Measurements from ENCODE around the gene ZNF276.

DNA sequence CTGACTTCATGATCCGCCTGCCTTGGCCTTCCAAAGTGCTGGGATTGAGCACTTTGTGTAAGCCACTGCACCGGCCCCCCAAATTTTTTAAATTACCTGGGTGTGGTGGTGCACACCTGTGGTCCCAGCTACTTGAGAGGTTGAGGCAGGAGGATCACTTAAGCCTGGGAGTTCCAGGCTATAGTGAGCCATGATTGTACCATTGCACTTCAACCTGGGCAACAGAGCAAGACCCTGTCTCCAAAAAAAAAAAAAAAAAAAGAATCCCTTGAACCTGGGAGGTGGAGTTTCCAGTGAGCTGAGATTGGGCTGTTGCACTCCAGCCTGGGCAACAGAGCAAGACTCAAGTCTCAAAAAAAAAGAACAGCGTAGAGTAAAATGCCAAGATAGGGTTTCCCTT is 15.2 kb downstream of the ZNF276 start:
- TF ChIP-seq, protein P1, sequence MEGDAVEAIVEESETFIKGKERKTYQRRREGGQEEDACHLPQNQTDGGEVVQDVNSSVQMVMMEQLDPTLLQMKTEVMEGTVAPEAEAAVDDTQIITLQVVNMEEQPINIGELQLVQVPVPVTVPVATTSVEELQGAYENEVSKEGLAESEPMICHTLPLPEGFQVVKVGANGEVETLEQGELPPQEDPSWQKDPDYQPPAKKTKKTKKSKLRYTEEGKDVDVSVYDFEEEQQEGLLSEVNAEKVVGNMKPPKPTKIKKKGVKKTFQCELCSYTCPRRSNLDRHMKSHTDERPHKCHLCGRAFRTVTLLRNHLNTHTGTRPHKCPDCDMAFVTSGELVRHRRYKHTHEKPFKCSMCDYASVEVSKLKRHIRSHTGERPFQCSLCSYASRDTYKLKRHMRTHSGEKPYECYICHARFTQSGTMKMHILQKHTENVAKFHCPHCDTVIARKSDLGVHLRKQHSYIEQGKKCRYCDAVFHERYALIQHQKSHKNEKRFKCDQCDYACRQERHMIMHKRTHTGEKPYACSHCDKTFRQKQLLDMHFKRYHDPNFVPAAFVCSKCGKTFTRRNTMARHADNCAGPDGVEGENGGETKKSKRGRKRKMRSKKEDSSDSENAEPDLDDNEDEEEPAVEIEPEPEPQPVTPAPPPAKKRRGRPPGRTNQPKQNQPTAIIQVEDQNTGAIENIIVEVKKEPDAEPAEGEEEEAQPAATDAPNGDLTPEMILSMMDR (IDR thresholded peaks at IDR 0.05): no peak
- no peak for TF ChIP-seq POLR2A (IDR thresholded peaks at IDR 0.05)
